HG03108 (cell line): ENCODE data around the gene SCD5.
A peak's percentile ranks its signal among the peaks of the same experiment; 100 is the strongest.

Experiments
- ATAC-seq: cut with Tn5 transposase; IDR thresholded peaks from one replicate; pipeline ENCODE4 v1.9.1; 2021; ENCODE audit warnings: moderate library complexity; ENCODE audit not compliant: unreplicated experiment

Gene SCD5

GRCh38 chr4:82797405-82798111, 1.0 kb downstream of the SCD5 start:
- no peak for ATAC-seq

- ATAC-seq: no peak
These were observed 1.6 kb downstream of the SCD5 start for GRCh38 chr4:82797040-82797404.

- ATAC-seq: no peak
These were observed 5.5 kb downstream of the SCD5 start for GRCh38 chr4:82792912-82793649.

GRCh38 chr4:82791179-82791578, 7.4 kb downstream of the SCD5 start:
- ATAC-seq: no peak

GRCh38 chr4:82790060-82790660, 8.4 kb downstream of the SCD5 start:
- no peak for ATAC-seq

GRCh38 chr4:82789025-82789776, 9.4 kb downstream of the SCD5 start:
- ATAC-seq: no peak

- ATAC-seq: no peak
These were observed 11.3 kb downstream of the SCD5 start for GRCh38 chr4:82787342-82787741.

GRCh38 chr4:82786828-82787227, 11.8 kb downstream of the SCD5 start:
- ATAC-seq: no peak

- no peak for ATAC-seq
These were observed 12.8 kb downstream of the SCD5 start for GRCh38 chr4:82785611-82786400.

- no peak for ATAC-seq
These were observed 13.7 kb downstream of the SCD5 start for GRCh38 chr4:82784681-82785610.

- ATAC-seq: no peak
These were observed 15.8 kb downstream of the SCD5 start for GRCh38 chr4:82782626-82783345.

GRCh38 chr4:82780752-82781231, 17.8 kb downstream of the SCD5 start:
- ATAC-seq: peak; percentile 71

- ATAC-seq: no peak
These were observed 18.3 kb downstream of the SCD5 start for GRCh38 chr4:82780170-82780751.

- no peak for ATAC-seq
These were observed 19.6 kb downstream of the SCD5 start for GRCh38 chr4:82779032-82779431.

- no peak for ATAC-seq
These were observed 20.6 kb downstream of the SCD5 start for GRCh38 chr4:82777857-82778525.

GRCh38 chr4:82776925-82777542, 21.6 kb downstream of the SCD5 start:
- ATAC-seq: no peak

- no peak for ATAC-seq
These were observed 23.4 kb downstream of the SCD5 start for GRCh38 chr4:82775243-82775642.
